Peyer's patch (tissue), 4 donors: ENCODE measurements around the gene PRRG1.

Experiments
- CTCF ChIP-seq, 6 experiments: fragments of 450-650 bp in 4 of 6; fragments of 200-600 bp in 2 of 6; sonication (generic) in 1 of 6; IDR thresholded peaks; one replicate each; pipeline ENCODE4 v1.5.1; 2017 to 2019; ENCODE audit warnings: antibody characterized with exemption in 6 of 6, mild to moderate bottlenecking in 3 of 6, moderate library complexity in 1 of 6
- POLR2A ChIP-seq, 2 donors: fragments of 450-650 bp; IDR thresholded peaks; one replicate each; pipeline ENCODE4 v1.5.1; 2017; ENCODE audit warnings: antibody characterized with exemption in 2 of 2, mild to moderate bottlenecking in 2 of 2, moderate library complexity in 2 of 2

GRCh38 chrX:37350034-37350365, 836 bp downstream of the PRRG1 start:
- TF ChIP-seq CTCF (IDR thresholded peaks at IDR 0.05) (no peak), POLR2A (IDR thresholded peaks at IDR 0.05) (no peak)
